Neural cell (in vitro differentiated cells): ENCODE data around the gene CDO1. TPM values are rescaled to one million over a fixed set of nuclear protein-coding genes. Genes with fewer than 3 reads are reported as not detected.

Source experiments
- H2AFZ ChIP-seq: fragments of 200-600, 300-800 bp; sonication (generic), shearing (Covaris generic); 2 replicates; pipeline ENCODE4 v1.6.0; 2014; ENCODE audit warnings: low read depth, mild to moderate bottlenecking, antibody characterized with exemption, low read length, moderate library complexity
- H3F3A ChIP-seq: fragments of 200-600 bp; shearing (Covaris generic); 2 replicates; pipeline ENCODE4 v1.6.1; 2016; ENCODE audit warnings: mild to moderate bottlenecking, moderate library complexity, mixed read lengths, antibody characterized with exemption, low read length; ENCODE audit not compliant: insufficient read depth, poor library complexity, severe bottlenecking
- H3K27ac ChIP-seq: fragments of 200-600, 300-800 bp; sonication (generic), shearing (Covaris generic); 2 replicates; pipeline ENCODE4 v1.5.1; 2014; ENCODE audit warnings: mild to moderate bottlenecking, low read length, moderate library complexity
- H3K27me3 ChIP-seq: fragments of 300-800, 200-600 bp; sonication (generic), shearing (Covaris generic); 2 replicates; pipeline ENCODE4 v1.6.0; 2014; ENCODE audit warnings: mild to moderate bottlenecking, low read depth, low read length, moderate library complexity; ENCODE audit not compliant: insufficient read depth
- H3K36me3 ChIP-seq: fragments of 300-800, 200-600 bp; sonication (generic), shearing (Covaris generic); 2 replicates; pipeline ENCODE4 v1.5.1; 2014; ENCODE audit warnings: mild to moderate bottlenecking, antibody characterized with exemption, low read length, moderate library complexity; ENCODE audit not compliant: insufficient read depth
- H3K4me2 ChIP-seq: fragments of 300-800, 200-600 bp; sonication (generic), shearing (Covaris generic); 2 replicates; pipeline ENCODE4 v1.6.0; 2014; ENCODE audit warnings: mild to moderate bottlenecking, low read length
- H3K4me3 ChIP-seq: fragments of 300-800, 200-600 bp; sonication (generic), shearing (Covaris generic); 2 replicates; pipeline ENCODE4 v1.5.1; 2014; ENCODE audit warnings: mild to moderate bottlenecking, low read length, moderate library complexity
- H3K79me2 ChIP-seq: fragments of 200-600 bp; shearing (Covaris generic); replicated peaks from 2 replicates; pipeline ENCODE4 v1.6.0; 2014; ENCODE audit warnings: mild to moderate bottlenecking, low read length, moderate library complexity; ENCODE audit not compliant: insufficient read depth
- H3K9ac ChIP-seq: fragments of 300-800, 200-600 bp; sonication (generic), shearing (Covaris generic); 2 replicates; pipeline ENCODE4 v1.6.1; 2016; ENCODE audit warnings: mild to moderate bottlenecking, low read length, mixed read lengths
- H3K9me2 ChIP-seq: fragments of 200-600 bp; shearing (Covaris generic); 2 replicates; pipeline ENCODE4 v1.6.1; 2016; ENCODE audit warnings: mild to moderate bottlenecking, low read length, mixed read lengths; ENCODE audit not compliant: insufficient read depth
- H3K9me3 ChIP-seq: fragments of 200-600, 300-800 bp; sonication (generic), shearing (Covaris generic); 2 replicates; pipeline ENCODE4 v1.6.1; 2016; ENCODE audit warnings: mild to moderate bottlenecking, mixed run types, low read length, moderate library complexity, mixed read lengths
- H4K20me1 ChIP-seq: fragments of 200-600 bp; shearing (Covaris generic); 2 replicates; pipeline ENCODE4 v1.6.1; 2016; ENCODE audit warnings: mild to moderate bottlenecking, mixed run types; ENCODE audit not compliant: insufficient read depth
- CTCF ChIP-seq: fragments of 450-650 bp; IDR thresholded peaks from 2 replicates; pipeline ENCODE4 v1.5.1; 2014; ENCODE audit warnings: antibody characterized with exemption, mild to moderate bottlenecking, moderate library complexity; ENCODE audit not compliant: poor library complexity, severe bottlenecking
- EP300 ChIP-seq: fragments of 450-650 bp; conservative IDR thresholded peaks from 2 replicates; pipeline ENCODE4 v1.6.1; 2014; ENCODE audit warnings: antibody characterized with exemption, mild to moderate bottlenecking, moderate library complexity; ENCODE audit not compliant: poor library complexity, severe bottlenecking
- EZH2 ChIP-seq: fragments of 200-600, 300-800 bp; shearing (Covaris generic), sonication (generic); IDR thresholded peaks from 2 replicates; pipeline ENCODE4 v1.6.1; 2014; ENCODE audit warnings: antibody characterized with exemption, low read length, borderline replicate concordance, mild to moderate bottlenecking; ENCODE audit not compliant: insufficient read depth, poor library complexity, severe bottlenecking
- MXI1 ChIP-seq: fragments of 450-650 bp; conservative IDR thresholded peaks from 2 replicates; pipeline ENCODE4 v1.6.1; 2014; ENCODE audit warnings: antibody characterized with exemption, mild to moderate bottlenecking; ENCODE audit not compliant: poor library complexity, severe bottlenecking
- POLR2AphosphoS5 ChIP-seq: IDR thresholded peaks from 2 replicates; pipeline ENCODE4 v1.6.1; 2012
- RAD21 ChIP-seq: fragments of 450-650 bp; conservative IDR thresholded peaks from 2 replicates; pipeline ENCODE4 v1.6.1; 2014; ENCODE audit warnings: antibody characterized with exemption, mild to moderate bottlenecking, moderate library complexity
- REST ChIP-seq: IDR thresholded peaks from 2 replicates; pipeline ENCODE4 v1.6.1; 2012; ENCODE audit warnings: borderline replicate concordance
- SMC3 ChIP-seq: fragments of 450-650 bp; conservative IDR thresholded peaks from 2 replicates; pipeline ENCODE4 v1.6.1; 2014; ENCODE audit warnings: antibody characterized with exemption, mild to moderate bottlenecking, moderate library complexity; ENCODE audit not compliant: poor library complexity
- TAF1 ChIP-seq: IDR thresholded peaks from 2 replicates; pipeline ENCODE4 v1.6.1; 2012; ENCODE audit warnings: low read depth
- polyA plus RNA-seq: library from polyadenylated mRNA; depleted of rRNA; stranded (reverse); fragments of >200 nt; gene quantifications from 2 replicates; pipeline ENCODE4 v1.2.3, GENCODE V29; 2014

The CDO1 gene
- polyA plus RNA-seq, 1 donor from 2014 or later = 201 TPM

- H3K4me2 ChIP-seq = no peak overlapping the region
- no peaks in the 10 kb centered on the region for H3F3A ChIP-seq
- no peaks in the 10 kb centered on the region for H3K9me2 ChIP-seq
- peaks cover 3% of the 10 kb centered on the region for H3K9me3 ChIP-seq
- H3K4me3 ChIP-seq = no peak overlapping the region
- peaks cover 50% of the 10 kb centered on the region for H3K79me2 ChIP-seq
- no peak overlapping the region for H3K27ac ChIP-seq
- H2AFZ ChIP-seq = no peak overlapping the region
- H4K20me1 ChIP-seq = no peaks in the 10 kb centered on the region
- TF ChIP-seq SMC3 (no peak), TAF1 (no peak), EZH2 (no peak), REST (no peak), RAD21 (no peak), POLR2AphosphoS5 (no peak), MXI1 (no peak), EP300 (no peak), CTCF (no peak)
- no peaks in the 10 kb centered on the region for H3K36me3 ChIP-seq
- no peak overlapping the region for H3K9ac ChIP-seq
- H3K27me3 ChIP-seq = no peaks in the 10 kb centered on the region
Observed at GRCh38 chr5:115857057-115857479, 40.6 kb upstream of the CDO1 start.

GRCh38 chr5:115855959-115856358, 39.5 kb upstream of the CDO1 start:
- H3K9me2 ChIP-seq = no peaks in the 10 kb centered on the region
- H3K36me3 ChIP-seq = no peaks in the 10 kb centered on the region
- H3K9ac ChIP-seq = no peak overlapping the region
- H3K27me3 ChIP-seq = no peaks in the 10 kb centered on the region
- peaks cover 3% of the 10 kb centered on the region for H3K9me3 ChIP-seq
- no peak overlapping the region for H3K4me2 ChIP-seq
- H3K79me2 ChIP-seq = peaks cover 60% of the 10 kb centered on the region
- no peaks in the 10 kb centered on the region for H3F3A ChIP-seq
- no peak overlapping the region for H2AFZ ChIP-seq
- TF ChIP-seq SMC3 = no peak
- TF ChIP-seq CTCF = no peak
- TF ChIP-seq POLR2AphosphoS5 = no peak
- no peak for TF ChIP-seq REST
- no peak for TF ChIP-seq EP300
- TF ChIP-seq RAD21 = no peak
- H3K4me3 ChIP-seq = no peak overlapping the region
- H4K20me1 ChIP-seq = no peaks in the 10 kb centered on the region
- H3K27ac ChIP-seq = no peak overlapping the region
